Glomerular endothelial cell (primary cell): ENCODE results near the gene CLEC14A. TPM values are rescaled to one million over a fixed set of nuclear protein-coding genes. Genes with fewer than 3 reads are reported as not detected.

ENCODE experiments used
- DNase-seq: peaks from one replicate; pipeline ENCODE4 v3.0.0-alpha.2; 2011; ENCODE audit warnings: low read depth, low spot score; ENCODE audit errors: extremely low read depth
- total RNA-seq: library from RNA; depleted of rRNA; stranded (reverse); fragments of >200 nt; gene quantifications from 2 replicates; pipeline ENCODE4 v1.2.3, GENCODE V29; 2015

Gene CLEC14A
- total RNA-seq, result 318 and 389 TPM in 2 replicates

GRCh38 chr14:38255673-38256532, at the start of gene CLEC14A:
Gene CLEC14A (minus strand): TSS chr14:38256093. CDS start chr14:38256022, 71 bp downstream.
- peak; percentile 99 for DNase-seq

GRCh38 chr14:38302966-38303365, 47.1 kb upstream of the CLEC14A start:
- no peak for DNase-seq

GRCh38 chr14:38302034-38302433, 46.1 kb upstream of the CLEC14A start:
- no peak for DNase-seq

GRCh38 chr14:38297681-38298080, 41.8 kb upstream of the CLEC14A start:
- DNase-seq, result no peak

GRCh38 chr14:38291681-38292467, 36.0 kb upstream of the CLEC14A start:
- DNase-seq, result no peak

GRCh38 chr14:38290601-38291188, 34.8 kb upstream of the CLEC14A start:
- peak; percentile 99 for DNase-seq

- DNase-seq, result no peak
Measured at GRCh38 chr14:38286452-38286851, 30.6 kb upstream of the CLEC14A start.

- peak; percentile 52 for DNase-seq
Measured at GRCh38 chr14:38285962-38286361, 30.1 kb upstream of the CLEC14A start.

GRCh38 chr14:38282936-38283335, 27.0 kb upstream of the CLEC14A start:
- no peak for DNase-seq

- no peak for DNase-seq
Measured at GRCh38 chr14:38280081-38280480, 24.2 kb upstream of the CLEC14A start.

- DNase-seq, result no peak
Measured at GRCh38 chr14:38279572-38279971, 23.7 kb upstream of the CLEC14A start.

- no peak for DNase-seq
Measured at GRCh38 chr14:38278035-38278434, 22.1 kb upstream of the CLEC14A start.

GRCh38 chr14:38262844-38263243, 7.0 kb upstream of the CLEC14A start:
- DNase-seq, result no peak

GRCh38 chr14:38261620-38262019, 5.7 kb upstream of the CLEC14A start:
- no peak for DNase-seq

- DNase-seq, result no peak
Measured at GRCh38 chr14:38257507-38257906, 1.6 kb upstream of the CLEC14A start.

- no peak for DNase-seq
Measured at GRCh38 chr14:38256533-38256840, 594 bp upstream of the CLEC14A start.

GRCh38 chr14:38255408-38255672, 553 bp downstream of the CLEC14A start:
- DNase-seq, result no peak

- no peak for DNase-seq
Measured at GRCh38 chr14:38254571-38255407, 1.1 kb downstream of the CLEC14A start.

- DNase-seq, result no peak
Measured at GRCh38 chr14:38253676-38254075, 2.2 kb downstream of the CLEC14A start.

GRCh38 chr14:38252066-38252710, 3.7 kb downstream of the CLEC14A start:
- no peak for DNase-seq
